H1 (cell line): Measurements from ENCODE around the gene IFT27. TPM values are rescaled to one million over a fixed set of nuclear protein-coding genes. Genes with fewer than 3 reads are reported as not detected.

ENCODE experiments used
- CTCF ChIA-PET: fragments of 300-600 bp; sonication (Branson Sonifier 250); formaldehyde crosslinking; loops from one replicate; lab custom pipeline; 2021; ENCODE audit not compliant: partially characterized antibody; lab: Charles Lee
- POLR2A ChIA-PET: fragments of 300-600 bp; sonication (Branson Sonifier 250); formaldehyde crosslinking; loops from one replicate; lab custom pipeline; 2021; ENCODE audit warnings: inconsistent platforms; ENCODE audit not compliant: partially characterized antibody; lab: Charles Lee
- DNase-seq, 2 experiments: peaks; one replicate each; pipeline versions ENCODE4 v3.0.0 to v3.0.0-alpha.2; 2010 to 2022; ENCODE audit warnings: low spot score in 2 of 2, low read depth in 1 of 2, mixed read lengths in 1 of 2
- FAIRE-seq: peaks from 2 replicates; lab custom pipeline; 2011; peaks lifted over from hg19 to GRCh38; lab: Jason Lieb, UNC
- H2AFZ ChIP-seq: 2 replicates; pipeline ENCODE4 v1.8.1; 2012; ENCODE audit warnings: low read length, inconsistent platforms
- H2AK5ac ChIP-seq: 2 replicates; pipeline ENCODE4 v1.6.1; 2013; ENCODE audit warnings: low read depth, low read length
- H2BK120ac ChIP-seq: replicated peaks from 2 replicates; pipeline ENCODE3; 2013; ENCODE audit warnings: low read depth, low read length, inconsistent platforms
- H2BK12ac ChIP-seq: 2 replicates; pipeline ENCODE4 v1.6.1; 2013; ENCODE audit warnings: low read depth, low read length
- H2BK15ac ChIP-seq: 2 replicates; pipeline ENCODE4 v1.6.1; 2013; ENCODE audit warnings: low read length
- H2BK20ac ChIP-seq: 2 replicates; pipeline ENCODE4 v1.6.1; 2013; ENCODE audit warnings: low read length
- H2BK5ac ChIP-seq: 2 replicates; pipeline ENCODE4 v1.6.1; 2013; ENCODE audit warnings: low read depth, low read length
- H3K14ac ChIP-seq: 2 replicates; pipeline ENCODE4 v1.6.1; 2013; ENCODE audit warnings: inconsistent platforms; ENCODE audit not compliant: insufficient read length
- H3K18ac ChIP-seq: 2 replicates; pipeline ENCODE4 v1.6.1; 2013; ENCODE audit warnings: low read length; ENCODE audit errors: extremely low read depth
- H3K23ac ChIP-seq: 2 replicates; pipeline ENCODE4 v1.6.1; 2013; ENCODE audit warnings: inconsistent platforms; ENCODE audit not compliant: insufficient read length
- H3K23me2 ChIP-seq: 2 replicates; pipeline ENCODE4 v1.6.1; 2013; ENCODE audit warnings: low read depth, low read length
- H3K27ac ChIP-seq: 2 replicates; pipeline ENCODE4 v1.6.1; 2011; ENCODE audit warnings: low read depth, low read length, inconsistent platforms
- H3K27me3 ChIP-seq, 4 experiments: replicated peaks in 1 of 4; 1 replicate in 1 of 4; 2 replicates in 3 of 4; pipeline versions ENCODE4 v1.6.1 to v1.8.1; 2011 to 2013; ENCODE audit warnings: low read length in 3 of 4, mild to moderate bottlenecking in 3 of 4, inconsistent platforms in 2 of 4, mixed read lengths in 2 of 4, moderate library complexity in 1 of 4; ENCODE audit not compliant: control insufficient read depth in 3 of 4, insufficient read depth in 3 of 4; ENCODE audit errors: extremely low read depth in 1 of 4
- H3K36me3 ChIP-seq, 4 experiments: 2 replicates each; pipeline versions ENCODE4 v1.6.1 to v1.8.1; 2011 to 2013; ENCODE audit warnings: mild to moderate bottlenecking in 4 of 4, low read length in 3 of 4, moderate library complexity in 2 of 4, control low read depth in 1 of 4, inconsistent platforms in 1 of 4; ENCODE audit not compliant: insufficient read depth in 4 of 4, control insufficient read depth in 2 of 4
- H3K4ac ChIP-seq: replicated peaks from 2 replicates; pipeline ENCODE3; 2013; ENCODE audit warnings: low read length, low read depth, mixed read lengths, inconsistent platforms; ENCODE audit not compliant: insufficient read length
- H3K4me1 ChIP-seq, 4 experiments: replicated peaks in 1 of 4; 1 replicate in 1 of 4; 2 replicates in 3 of 4; pipeline versions ENCODE4 v1.6.1 to v1.8.1; 2011 to 2013; ENCODE audit warnings: low read length in 3 of 4, inconsistent platforms in 2 of 4, mixed read lengths in 1 of 4; ENCODE audit not compliant: insufficient read depth in 4 of 4, control insufficient read depth in 3 of 4
- H3K4me2 ChIP-seq, 2 experiments: 2 replicates each; pipeline versions ENCODE4 v1.6.1 to v1.8.1; 2011 to 2013; ENCODE audit warnings: low read depth in 2 of 2, low read length in 2 of 2, control low read depth in 1 of 2, inconsistent platforms in 1 of 2, mild to moderate bottlenecking in 1 of 2; ENCODE audit not compliant: insufficient read depth in 1 of 2
- H3K4me3 ChIP-seq, 4 experiments: fragments of 200-600, 300-600 bp in 1 of 4; sonication (generic), shearing (Covaris generic), sonication (Bioruptor Twin) in 1 of 4; 2 replicates each; pipeline versions ENCODE4 v1.5.1 to v1.8.1; 2011 to 2016; ENCODE audit warnings: low read length in 4 of 4, low read depth in 3 of 4, control low read depth in 2 of 4, inconsistent platforms in 2 of 4, mild to moderate bottlenecking in 2 of 4, mixed read lengths in 1 of 4, moderate library complexity in 1 of 4; ENCODE audit not compliant: insufficient read depth in 2 of 4; ENCODE audit errors: extremely low read depth in 1 of 4
- H3K56ac ChIP-seq: replicated peaks from 2 replicates; pipeline ENCODE3; 2013; ENCODE audit warnings: low read depth, mild to moderate bottlenecking, mixed read lengths, low read length, inconsistent platforms; ENCODE audit not compliant: insufficient read length
- H3K79me1 ChIP-seq: 2 replicates; pipeline ENCODE4 v1.6.1; 2013; ENCODE audit warnings: low read depth, low read length, control low read depth
- H3K79me2 ChIP-seq, 2 experiments: 2 replicates each; pipeline versions ENCODE4 v1.6.1 to v1.8.1; 2012 to 2013; ENCODE audit warnings: low read length in 2 of 2, mild to moderate bottlenecking in 2 of 2, inconsistent platforms in 1 of 2; ENCODE audit not compliant: insufficient read depth in 2 of 2, control insufficient read depth in 1 of 2
- H3K9ac ChIP-seq, 4 experiments: replicated peaks in 1 of 4; 1 replicate in 1 of 4; 2 replicates in 3 of 4; pipeline versions ENCODE4 v1.6.1 to v1.8.1; 2011 to 2013; ENCODE audit warnings: low read depth in 3 of 4, low read length in 3 of 4, control low read depth in 2 of 4, mild to moderate bottlenecking in 2 of 4, moderate library complexity in 2 of 4, inconsistent platforms in 1 of 4; ENCODE audit errors: extremely low read depth in 1 of 4
- H3K9me3 ChIP-seq, 2 experiments: 2 replicates each; pipeline versions ENCODE4 v1.6.1 to v1.8.1; 2012 to 2013; ENCODE audit warnings: mild to moderate bottlenecking in 2 of 2, moderate library complexity in 2 of 2, control low read depth in 1 of 2, inconsistent platforms in 1 of 2, low read depth in 1 of 2, low read length in 1 of 2, mixed read lengths in 1 of 2; ENCODE audit not compliant: insufficient read depth in 2 of 2
- H4K20me1 ChIP-seq, 2 experiments: replicated peaks in 1 of 2; 2 replicates each; pipeline versions ENCODE3 to v1.8.1; 2011 to 2013; ENCODE audit warnings: inconsistent platforms in 2 of 2, low read length in 2 of 2, mild to moderate bottlenecking in 1 of 2; ENCODE audit not compliant: insufficient read depth in 2 of 2, control insufficient read depth in 1 of 2
- H4K5ac ChIP-seq: 2 replicates; pipeline ENCODE4 v1.6.1; 2013; ENCODE audit warnings: low read length, low read depth, mixed read lengths, inconsistent platforms; ENCODE audit not compliant: insufficient read length
- H4K8ac ChIP-seq: 2 replicates; pipeline ENCODE4 v1.8.0; 2013; ENCODE audit warnings: mild to moderate bottlenecking, moderate library complexity, low read length, inconsistent platforms; ENCODE audit not compliant: insufficient read depth; ENCODE audit errors: extremely low read depth
- H4K91ac ChIP-seq: replicated peaks from 2 replicates; pipeline ENCODE3; 2013; ENCODE audit warnings: low read length, mixed read lengths, inconsistent platforms; ENCODE audit not compliant: insufficient read length
- ASH2L ChIP-seq: fragments of 200-600, 300-600 bp; sonication (generic); IDR thresholded peaks from one replicate; pipeline ENCODE4 v1.7.1; 2017; ENCODE audit warnings: low read length
- CEBPB ChIP-seq: IDR thresholded peaks from 2 replicates; pipeline ENCODE4 v1.6.1; 2012; ENCODE audit warnings: low read depth, low read length
- EP300 ChIP-seq, 2 experiments: IDR thresholded peaks; 1 replicate in 1 of 2; 2 replicates in 1 of 2; pipeline ENCODE4 v1.6.1; 2011 to 2012; ENCODE audit warnings: low read depth in 2 of 2, low read length in 2 of 2, mild to moderate bottlenecking in 2 of 2, borderline replicate concordance in 1 of 2, inconsistent platforms in 1 of 2, moderate library complexity in 1 of 2
- FOSL1 ChIP-seq: IDR thresholded peaks from 2 replicates; pipeline ENCODE4 v1.6.1; 2011; ENCODE audit warnings: mild to moderate bottlenecking, low read depth, low read length, moderate library complexity; ENCODE audit not compliant: insufficient read depth
- HDAC6 ChIP-seq: IDR thresholded peaks from one replicate; pipeline ENCODE4 v1.7.1; 2012; ENCODE audit warnings: low read depth, mild to moderate bottlenecking, inconsistent platforms, low read length, moderate library complexity
- KDM5A ChIP-seq: fragments of 200-600 bp; IDR thresholded peaks from 2 replicates; pipeline ENCODE4 v1.7.1; 2012; ENCODE audit warnings: mild to moderate bottlenecking, low read length, inconsistent platforms, mixed read lengths
- POLR2AphosphoS5 ChIP-seq: IDR thresholded peaks from 2 replicates; pipeline ENCODE4 v1.6.1; 2011; ENCODE audit warnings: low read depth, low read length
- RNF2 ChIP-seq: fragments of 200-900, 300-1000 bp; sonication (generic); IDR thresholded peaks from 2 replicates; pipeline ENCODE4 v1.7.1; 2016; ENCODE audit warnings: borderline replicate concordance, low read depth, mild to moderate bottlenecking, antibody characterized with exemption, low read length; ENCODE audit not compliant: poor library complexity, severe bottlenecking; ENCODE audit errors: missing control alignments
- RXRA ChIP-seq: IDR thresholded peaks from 2 replicates; pipeline ENCODE4 v1.6.1; 2011; ENCODE audit warnings: low read depth, mild to moderate bottlenecking, low read length, moderate library complexity; ENCODE audit not compliant: insufficient read depth
- SP1 ChIP-seq: IDR thresholded peaks from 2 replicates; pipeline ENCODE4 v1.6.1; 2011; ENCODE audit warnings: low read depth, low read length
- TAF1 ChIP-seq: IDR thresholded peaks from 2 replicates; pipeline ENCODE4 v1.6.1; 2011; ENCODE audit warnings: mild to moderate bottlenecking, low read depth, low read length
- WGBS, 2 experiments: shearing (Covaris generic) in 1 of 2; methylation state at CpG; one replicate each; pipeline versions ENCODE4 v1.1.6 to v1.1.7; 2013 to 2015; ENCODE audit warnings: low lambda C conversion rate in 2 of 2, mixed read lengths in 2 of 2, inconsistent platforms in 1 of 2, low coverage in 1 of 2, missing lambda C conversion rate in 1 of 2; ENCODE audit not compliant: insufficient replicate concordance in 2 of 2, insufficient coverage in 1 of 2, insufficient read length in 1 of 2; ENCODE audit errors: extremely low coverage in 1 of 2, missing lambda C conversion rate in 1 of 2; 5-methylcytosine and 5-hydroxymethylcytosine counted together
- polyA plus RNA-seq, 7 experiments: library from polyadenylated mRNA; depleted of rRNA in 3 of 7; stranded (reverse) in 5 of 7; unstranded in 2 of 7; fragments of >200 nt in 5 of 7; fragments of 200-250 nt in 2 of 7; gene quantifications; 1 replicate in 5 of 7; 2 replicates in 1 of 7; 4 replicates in 1 of 7; pipeline versions ENCODE4 v1.2.1 to v1.2.3, GENCODE V29; 2011 to 2013; ENCODE audit warnings: missing spikeins in 2 of 7, mixed read lengths in 2 of 7
- total RNA-seq: library from RNA; stranded (reverse); fragmentation: NEBNext Ultra II Directional; extraction: Animal tissue kit (Norgen Biotek cat#: 25700); gene quantifications from 2 replicates; pipeline ENCODE4 v1.2.1, GENCODE V29; 2021
- TF ChIP-seq, protein P1 (sequence below): IDR thresholded peaks from 2 replicates; pipeline ENCODE4 v1.6.1; 2011; ENCODE audit warnings: low read length, improper control_type of control experiment

IFT27 gene
- total and polyA plus RNA-seq, 2 of the 8 experiments (the other 6 are each of a cell fraction or from before 2014, with no cell fraction given), result 36.4 to 46.2 TPM

DNA sequence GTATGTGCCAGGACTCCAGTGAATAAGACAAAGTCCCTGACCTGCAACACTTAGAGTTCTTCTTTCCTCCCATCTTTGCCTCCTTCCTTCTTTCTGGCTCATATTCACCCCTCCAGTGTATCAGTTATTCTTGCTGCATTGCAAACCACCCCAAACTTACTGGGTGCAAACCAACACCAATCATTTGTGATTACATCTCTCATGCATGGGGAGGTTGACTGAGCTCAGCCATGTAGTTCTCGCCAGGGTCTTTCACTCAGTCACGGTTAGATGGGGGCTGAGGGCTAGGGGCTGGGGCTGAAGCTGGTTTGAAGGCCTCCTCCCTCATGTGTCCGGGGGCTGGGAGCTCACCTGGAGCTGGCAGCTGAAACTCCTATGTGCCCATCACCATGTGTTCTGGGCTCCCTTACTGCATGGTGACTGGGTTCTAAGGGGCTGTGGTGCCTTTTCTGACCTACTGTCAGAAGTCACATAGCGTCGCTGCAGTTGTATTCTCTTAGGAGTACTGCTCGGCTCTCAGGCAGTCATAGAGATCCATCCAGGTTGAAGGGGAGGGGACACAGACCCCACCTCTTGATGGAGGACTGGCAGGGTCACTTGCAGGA, 37.4 kb downstream of the IFT27 start:
- H2BK5ac ChIP-seq, result no peak overlapping the region
- TF ChIP-seq, protein P1, sequence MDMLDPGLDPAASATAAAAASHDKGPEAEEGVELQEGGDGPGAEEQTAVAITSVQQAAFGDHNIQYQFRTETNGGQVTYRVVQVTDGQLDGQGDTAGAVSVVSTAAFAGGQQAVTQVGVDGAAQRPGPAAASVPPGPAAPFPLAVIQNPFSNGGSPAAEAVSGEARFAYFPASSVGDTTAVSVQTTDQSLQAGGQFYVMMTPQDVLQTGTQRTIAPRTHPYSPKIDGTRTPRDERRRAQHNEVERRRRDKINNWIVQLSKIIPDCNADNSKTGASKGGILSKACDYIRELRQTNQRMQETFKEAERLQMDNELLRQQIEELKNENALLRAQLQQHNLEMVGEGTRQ, result no peak
- TF ChIP-seq CEBPB (no peak), KDM5A (no peak), FOSL1 (no peak), EP300 (IDR thresholded peaks at IDR 0.05; ENCODE audit: borderline replicate concordance in 1 of 2, low read depth in 2 of 2, low read length in 2 of 2) (no peak), POLR2AphosphoS5 (no peak), ASH2L (no peak), RNF2 (no peak), RXRA (no peak), HDAC6 (no peak), TAF1 (no peak), SP1 (no peak)

More for the DNA sequence above, 37.4 kb downstream of the IFT27 start:
- peaks cover 0 to 7% (median 1%) of the 10 kb centered on the region in 4 experiments; a peak in 2 of 7 replicates for H3K27me3 ChIP-seq
- 0 out of 4 replicates have a peak, but pooled peaks cover 0 to 2% of the 10 kb centered on the region in 2 experiments for H3K9me3 ChIP-seq
- no peak overlapping the region for H2BK15ac ChIP-seq
- ChIA-PET POLR2A (interaction anchor here (1.3 kb wide), 1 partner anchor 14 kb away, joined by 3 read pairs; no protein-coding TSS in a partner anchor), CTCF (interaction anchor here (0.6 to 2.6 kb wide), 2 partner anchors 18 to 1155 kb away, joined by 3 to 11 read pairs; no protein-coding TSS in a partner anchor)
- WGBS, 2 experiments, result 82% methylated on average over 6 of the region's 6 CpGs; no CpG with 5 or more reads in 1 of the 2 experiments
- no peaks in the 10 kb centered on the region for H3K23me2 ChIP-seq
- H3K36me3 ChIP-seq, result no peaks in the 10 kb centered on the region
- no peak overlapping the region for H3K14ac ChIP-seq
- H4K91ac ChIP-seq, result no peak overlapping the region
- no peaks in the 10 kb centered on the region for H3K79me1 ChIP-seq
- no peaks in the 10 kb centered on the region for H3K79me2 ChIP-seq
- no peak overlapping the region for H2BK12ac ChIP-seq
- no peak overlapping the region for H2BK120ac ChIP-seq
- H3K4me2 ChIP-seq, result no peak overlapping the region
- H3K23ac ChIP-seq, result no peak overlapping the region
- no peak overlapping the region for H3K27ac ChIP-seq
- DNase-seq (no peak), FAIRE-seq (no peak)
- H3K18ac ChIP-seq, result no peak overlapping the region
- no peaks in the 10 kb centered on the region for H4K20me1 ChIP-seq
- H3K9ac ChIP-seq, result no peak overlapping the region
- H2BK20ac ChIP-seq, result no peak overlapping the region
- H2AK5ac ChIP-seq, result no peak overlapping the region
- H4K5ac ChIP-seq, result no peak overlapping the region
- no peak overlapping the region for H2AFZ ChIP-seq
- no peak overlapping the region for H3K4me3 ChIP-seq
- no peak overlapping the region for H3K4ac ChIP-seq
- no peak overlapping the region for H3K56ac ChIP-seq
- H4K8ac ChIP-seq, result no peak overlapping the region
- no peaks in the 10 kb centered on the region for H3K4me1 ChIP-seq
